Measurements from ENCODE around the gene YBX3. TPM values are rescaled to one million over a fixed set of nuclear protein-coding genes. Genes with fewer than 3 reads are reported as not detected.

The YBX3 gene
- total RNA-seq = 77.0 and 94.3 TPM in 2 replicates

DNA sequence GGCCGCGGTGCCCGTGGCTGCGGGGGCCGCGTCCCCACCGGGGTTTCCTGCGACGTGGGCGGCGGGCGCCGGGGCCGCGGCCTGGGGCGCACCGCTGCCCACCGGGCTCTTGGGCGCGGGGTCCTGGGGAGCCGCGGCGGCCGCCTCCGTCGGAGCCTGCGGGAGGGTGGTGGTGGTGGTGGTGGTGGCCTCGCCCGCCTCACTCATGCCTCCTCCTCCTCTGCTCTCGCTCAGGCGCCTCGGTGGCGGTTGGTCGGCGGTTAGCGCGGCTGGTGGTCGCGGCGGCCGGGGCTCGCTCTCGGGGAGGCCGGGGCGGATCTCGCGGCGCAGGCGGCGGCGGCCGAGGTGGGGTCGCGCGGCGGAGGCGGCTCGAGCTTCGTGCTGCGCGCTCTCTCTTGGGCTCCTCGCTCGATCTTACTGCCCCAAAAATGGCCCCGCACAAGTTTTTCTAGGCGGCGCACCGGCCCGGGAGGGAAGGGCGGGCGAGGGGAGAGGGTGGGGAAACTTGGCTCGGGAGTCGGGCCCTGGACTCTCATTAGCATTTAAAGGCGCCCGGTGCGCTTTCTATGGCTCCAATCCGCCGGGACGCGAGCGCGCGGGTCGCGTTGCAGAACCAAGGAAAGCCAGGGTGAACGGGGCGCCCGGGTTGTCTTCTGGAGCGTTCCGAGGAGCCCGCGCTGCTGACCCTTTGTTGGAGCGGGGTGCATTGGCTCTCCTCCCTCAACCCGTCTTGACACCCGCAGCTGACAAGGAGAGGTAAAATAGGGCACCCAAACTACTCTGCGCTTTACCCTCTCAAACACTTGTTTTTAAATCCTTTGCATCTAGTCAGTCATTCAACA is at the start of gene YBX3:
Gene YBX3, minus strand, starts transcription at position 419 of the 842 bp plus-strand sequence. Its CDS starts 212 bp downstream, at position 207.

DNA sequence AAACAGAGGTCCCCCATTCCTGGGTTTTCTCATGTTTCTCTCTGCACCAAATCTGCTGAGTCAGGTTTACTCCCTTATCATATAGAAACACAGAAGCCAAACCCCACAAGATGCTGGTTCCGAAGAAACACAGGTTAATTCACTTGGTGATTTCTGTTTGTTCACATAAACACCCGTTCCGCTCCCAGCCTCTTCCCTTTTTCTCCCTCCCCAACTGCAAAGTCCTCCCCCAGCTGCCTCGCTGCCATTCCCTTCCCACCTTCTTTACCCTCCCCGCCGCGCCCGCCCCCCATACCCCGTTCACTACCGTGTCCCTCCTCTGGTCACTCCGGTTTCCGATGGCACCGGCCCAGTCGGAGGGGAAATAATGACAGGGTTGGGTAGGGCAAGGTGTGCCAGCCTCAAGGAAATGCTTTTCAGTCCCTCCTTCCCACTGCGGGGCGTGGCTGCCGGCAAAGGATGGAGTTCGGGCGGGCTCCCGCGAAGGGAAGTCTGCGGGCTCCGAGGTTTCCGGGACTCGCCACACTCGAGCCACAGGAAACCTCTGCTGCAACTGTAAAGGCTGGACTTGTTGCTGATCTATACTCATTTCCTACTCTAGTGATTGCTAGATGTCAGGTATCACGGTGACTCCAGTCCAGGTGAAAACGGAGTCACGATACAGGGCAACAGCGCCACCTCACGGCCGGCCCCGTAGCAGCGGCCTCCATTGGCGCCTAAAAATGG is 49.3 kb downstream of the YBX3 start, which contains the start of gene STYK1:
Gene STYK1, minus strand, starts transcription at position 394 of the 726 bp plus-strand sequence. CDS start 39,434 bp downstream, outside the sequence.

Other genes starting within 250 kb of the YBX3 start
- 0.93 and 1.3 TPM in 2 replicates for gene EIF2S3B, start 217.4 kb downstream of the YBX3 start, total RNA-seq
- 21.7 and 27.8 TPM in 2 replicates for gene MAGOHB, start 109.7 kb downstream of the YBX3 start, total RNA-seq
- gene STYK1, start 49.3 kb downstream of the YBX3 start, total RNA-seq = 0.40 and 0.56 TPM in 2 replicates
- not detected in 2 replicates for gene TAS2R7, start 79.3 kb upstream of the YBX3 start, total RNA-seq
- not detected in 2 replicates for gene TAS2R8, start 84.0 kb upstream of the YBX3 start, total RNA-seq
- gene TAS2R9, start 86.8 kb upstream of the YBX3 start, total RNA-seq = 0.19 TPM in 1 of 2 replicates, not detected in the other
- gene TAS2R10, start 103.0 kb upstream of the YBX3 start, total RNA-seq = 0.87 and 0.92 TPM in 2 replicates
- gene PRR4, start 126.2 kb upstream of the YBX3 start, total RNA-seq = 0.53 and 2.2 TPM in 2 replicates
- 11.9 and 22.6 TPM in 2 replicates for gene PRH1, start 160.9 kb upstream of the YBX3 start, total RNA-seq
- 0.92 and 2.5 TPM in 2 replicates for gene TAS2R13, start 186.2 kb upstream of the YBX3 start, total RNA-seq
- not detected in 2 replicates for gene PRH2, start 205.9 kb upstream of the YBX3 start, total RNA-seq
- 1.7 and 3.2 TPM in 2 replicates for gene TAS2R14, start 215.9 kb upstream of the YBX3 start, total RNA-seq